Left cardiac atrium (tissue), 4 donors: ENCODE data around the gene LSM2. TPM values are rescaled to one million over a fixed set of nuclear protein-coding genes. Genes with fewer than 3 reads are reported as not detected.
"Not testable (repeated sequence)": the region's sequence is repeated elsewhere in the genome, so short reads cannot be mapped to it uniquely, and the experiment has no call there.

Experiments
- ATAC-seq, 2 donors: fragments of 200-7000 bp; cut with Tn5 transposase; one replicate each; pipeline ENCODE4 v1.9.1; 2020; ENCODE audit warnings: mild to moderate bottlenecking in 2 of 2, moderate library complexity in 2 of 2
- DNase-seq: peaks from one replicate; pipeline ENCODE4 v3.0.0-alpha.2; 2020
- intact Hi-C, 2 donors: fragments of 100-400 bp; cut with DNase I; formaldehyde crosslinking; loops; one replicate each; pipeline versions ENCODE4 v1.14.1 to v1.15.1; 2022 to 2023
- total RNA-seq, 2 donors: library from RNA; stranded (reverse); fragmentation: NEBNext Ultra II Directional; extraction: Animal tissue kit (Norgen Biotek cat#: 25700); gene quantifications; one replicate each; pipeline ENCODE4 v1.2.1, GENCODE V29; 2021
- donor health status: DM: no; HTN: yes; CAD: no.
- donor health status: DM: no; HTN: yes; CAD: no; lungs with severe emphysema.
- donor health status: DM: yes; HTN: yes; CAD: no.
- donor health status: Dilated cardiomyopathy.

Gene LSM2
- total RNA-seq, 2 donors from 2014 or later = 24.3 to 29.4 TPM

DNA sequence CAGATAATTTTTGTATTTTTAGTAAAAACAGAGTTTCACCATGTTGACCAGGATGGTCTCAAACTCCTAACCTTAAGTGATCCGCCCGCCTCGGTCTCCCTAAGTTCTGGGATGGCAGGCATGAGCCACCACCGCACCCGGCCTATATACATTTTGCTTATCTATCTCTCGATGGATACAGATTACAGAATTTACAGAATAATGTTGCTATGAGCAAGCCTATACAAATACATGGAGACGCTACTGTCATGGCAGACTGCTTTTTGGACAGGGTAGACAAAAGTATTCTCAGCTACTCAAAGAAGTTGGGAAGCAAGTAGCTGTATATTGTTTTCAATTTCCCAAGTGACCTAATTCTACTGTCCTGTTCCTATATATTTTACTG is 6.7 kb upstream of the LSM2 start:
- ATAC-seq = no peak
- DNase-seq = no peak
- intact Hi-C loops = no loop called here

- ATAC-seq = no peak
- intact Hi-C loops = no loop called here
- DNase-seq = no peak
Observed at GRCh38 chr6:31811645-31812044, 4.9 kb upstream of the LSM2 start.

DNA sequence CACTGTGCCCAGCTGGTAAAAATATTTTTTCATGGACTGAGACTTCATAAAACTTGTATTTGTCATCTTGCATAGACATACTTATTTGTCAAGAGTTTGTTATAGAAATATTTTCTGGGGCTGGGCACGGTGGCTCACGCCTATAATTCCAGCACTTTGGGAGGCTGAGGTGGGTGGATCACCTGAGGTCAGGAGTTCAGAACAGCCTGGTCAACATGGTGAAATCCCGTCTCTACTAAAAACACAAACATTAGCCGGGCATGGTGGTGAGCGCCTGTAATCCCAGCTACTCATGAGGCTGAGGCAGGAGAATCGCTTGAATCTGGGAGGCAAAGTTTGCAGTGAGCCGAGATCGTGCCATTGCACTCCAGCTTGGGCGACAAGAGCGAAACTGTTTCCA is 1.8 kb upstream of the LSM2 start:
- DNase-seq, ATAC-seq, intact Hi-C loops: not testable (repeated sequence)

- intact Hi-C loops = no loop called here
- no peak for DNase-seq
- peak; percentile 3 to 9 for ATAC-seq
Observed at GRCh38 chr6:31805939-31806469, 762 bp downstream of the LSM2 start.

DNA sequence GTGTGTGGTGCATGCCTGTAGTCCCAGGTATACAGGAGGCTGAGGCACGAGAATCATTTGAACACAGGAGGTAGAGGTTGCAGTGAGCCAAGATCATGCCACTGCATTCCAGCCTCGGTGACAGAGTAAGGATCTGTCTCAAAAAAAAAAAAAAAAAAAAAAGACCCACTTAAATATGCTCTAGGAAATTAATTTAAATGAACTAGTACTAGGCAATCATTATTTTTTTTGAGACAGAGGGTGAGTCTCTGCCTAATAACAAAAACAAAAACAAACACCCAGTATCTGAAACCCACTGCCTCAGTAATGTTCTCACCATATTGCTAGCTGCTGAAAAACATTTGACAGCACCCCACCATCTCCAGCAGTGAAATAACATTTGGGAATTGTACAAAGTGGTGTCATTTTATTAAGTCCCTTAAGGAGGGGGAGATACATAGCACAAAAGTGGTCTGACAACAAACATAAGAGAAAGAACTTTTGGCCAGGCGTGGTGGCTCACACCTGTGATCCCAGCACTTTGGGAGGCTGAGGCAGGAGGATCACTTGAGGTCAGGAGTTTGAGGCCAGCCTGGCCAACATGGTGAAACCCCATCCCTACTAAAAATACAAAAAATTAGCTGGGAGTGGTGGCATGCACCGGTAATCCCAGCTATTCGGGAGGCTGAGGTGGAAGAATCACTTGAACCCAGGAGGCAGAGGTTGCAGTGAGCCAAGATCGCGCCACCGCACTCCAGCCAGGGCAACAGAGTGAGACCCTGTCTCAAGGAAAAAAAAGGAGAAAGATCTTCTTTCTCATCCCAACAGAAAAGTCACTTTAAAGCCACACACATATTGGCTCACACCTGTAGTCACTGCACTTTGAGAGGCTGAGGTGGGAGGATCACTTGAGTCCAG is 5.5 kb downstream of the LSM2 start:
- ATAC-seq, DNase-seq, intact Hi-C loops: not testable (repeated sequence)

GRCh38 chr6:31799781-31800180 is 7.0 kb downstream of the LSM2 start:
- ATAC-seq (no peak), DNase-seq (no peak)
- intact Hi-C loops = loop anchor here in 1 of 2 donors (10.0 kb wide), 1 partner anchor 65 kb away; the partner anchor contains the start of gene CLIC1

- no peak for ATAC-seq
- intact Hi-C loops = loop anchor here in 1 of 2 donors (10.0 kb wide), 1 partner anchor 63 kb away; the partner anchor contains the start of gene CLIC1
- DNase-seq = no peak
Observed at GRCh38 chr6:31797588-31797987, 9.2 kb downstream of the LSM2 start.

GRCh38 chr6:31796993-31797385 is 9.8 kb downstream of the LSM2 start:
- no peak for ATAC-seq
- intact Hi-C loops = loop anchor here in 1 of 2 donors (10.0 kb wide), 1 partner anchor 62 kb away; the partner anchor contains the start of gene CLIC1
- no peak for DNase-seq

DNA sequence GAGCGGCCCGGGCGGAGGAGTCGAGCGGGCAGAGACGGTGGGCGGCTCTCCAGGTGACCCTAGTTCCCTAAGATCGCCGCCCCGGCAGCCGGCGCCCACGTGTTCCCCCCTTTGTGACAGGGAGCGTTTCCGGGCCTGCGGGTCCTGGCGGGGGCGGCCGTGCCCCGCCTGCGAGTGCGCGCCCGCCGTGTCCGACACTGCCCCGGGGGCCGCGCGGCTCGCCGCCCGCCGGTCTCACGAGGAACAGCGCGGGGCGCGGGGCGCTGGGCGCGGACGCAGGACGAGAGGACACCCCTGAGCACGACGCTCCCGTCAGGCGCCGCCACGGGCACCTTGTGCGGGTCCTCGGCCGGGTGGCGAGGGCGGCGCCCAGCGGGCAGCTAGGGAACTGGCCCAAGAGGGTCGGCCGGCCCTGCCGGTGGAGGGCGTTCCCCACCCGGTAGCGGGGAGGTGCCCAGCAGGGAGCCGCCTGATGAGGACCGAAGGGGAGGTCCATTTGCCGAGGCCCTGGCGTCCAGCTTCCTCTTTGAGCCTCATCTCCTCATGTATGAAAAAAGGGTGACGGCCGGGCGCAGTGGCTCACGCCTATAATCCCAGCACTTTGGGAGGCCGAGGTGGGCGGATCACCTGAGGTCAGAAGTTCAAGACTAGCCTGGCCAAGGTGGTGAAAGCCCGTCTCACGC is 11.0 kb downstream of the LSM2 start, which contains the start of gene VARS1:
VARS1 (minus strand) TSS at position 137 of the 683 bp plus-strand sequence. CDS start 535 bp downstream, outside the sequence.
- DNase-seq (peak; percentile 94), ATAC-seq (peak; percentile 95 to 96)
- intact Hi-C loops = loop anchor here in 1 of 2 donors (10.0 kb wide), 1 partner anchor 61 kb away; the partner anchor contains the start of gene CLIC1

GRCh38 chr6:31794866-31795615 is 11.7 kb downstream of the LSM2 start:
- intact Hi-C loops = loop anchor here in 1 of 2 donors (10.0 kb wide), 1 partner anchor 60 kb away; the partner anchor contains the start of gene CLIC1
- ATAC-seq (peak; percentile 20 to 44), DNase-seq (no peak)

DNA sequence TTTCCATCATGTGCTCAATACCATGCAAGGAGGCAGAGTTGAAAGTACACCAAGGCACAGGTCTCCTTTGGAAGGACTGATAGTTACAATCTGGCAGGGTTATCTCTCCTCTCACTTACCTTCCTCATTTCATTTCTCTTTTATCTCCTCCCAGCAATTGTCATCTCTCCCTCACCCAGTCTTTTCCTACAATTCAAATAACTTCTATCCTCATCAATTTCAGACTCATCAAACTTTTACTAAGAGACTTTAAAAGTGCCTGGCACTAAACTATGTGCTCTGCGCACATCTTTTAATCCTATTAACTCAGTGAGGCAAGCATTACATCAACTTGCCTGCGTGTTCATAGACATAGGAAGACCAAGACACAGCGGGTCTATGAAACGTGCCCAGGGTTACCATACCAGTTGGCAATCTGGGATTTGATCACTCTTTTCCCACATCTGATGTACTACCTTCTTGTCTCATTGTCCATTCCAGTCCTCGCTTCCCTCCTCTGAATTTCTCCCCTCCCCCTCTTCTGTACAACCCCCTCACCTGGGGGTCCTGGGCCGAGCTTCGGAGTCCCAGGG is 12.4 kb downstream of the LSM2 start:
- DNase-seq (no peak), ATAC-seq (no peak)
- intact Hi-C loops = loop anchor here in 1 of 2 donors (10.0 kb wide), 1 partner anchor 60 kb away; the partner anchor contains the start of gene CLIC1

GRCh38 chr6:31793927-31794245 is 12.9 kb downstream of the LSM2 start:
- intact Hi-C loops = loop anchor here in 1 of 2 donors (10.0 kb wide), 1 partner anchor 59 kb away; the partner anchor contains the start of gene CLIC1
- not testable (repeated sequence) for ATAC-seq, DNase-seq

- intact Hi-C loops = loop anchor here in 1 of 2 donors (10.0 kb wide), 1 partner anchor 58 kb away; the partner anchor contains the start of gene CLIC1
- ATAC-seq = no peak
- DNase-seq = no peak
Observed at GRCh38 chr6:31792761-31793171, 14.0 kb downstream of the LSM2 start.

- ATAC-seq (no peak), DNase-seq (no peak)
- intact Hi-C loops = loop anchor here in 1 of 2 donors (10.0 kb wide), 1 partner anchor 57 kb away; the partner anchor contains the start of gene CLIC1
Observed at GRCh38 chr6:31792090-31792374, 14.7 kb downstream of the LSM2 start.

DNA sequence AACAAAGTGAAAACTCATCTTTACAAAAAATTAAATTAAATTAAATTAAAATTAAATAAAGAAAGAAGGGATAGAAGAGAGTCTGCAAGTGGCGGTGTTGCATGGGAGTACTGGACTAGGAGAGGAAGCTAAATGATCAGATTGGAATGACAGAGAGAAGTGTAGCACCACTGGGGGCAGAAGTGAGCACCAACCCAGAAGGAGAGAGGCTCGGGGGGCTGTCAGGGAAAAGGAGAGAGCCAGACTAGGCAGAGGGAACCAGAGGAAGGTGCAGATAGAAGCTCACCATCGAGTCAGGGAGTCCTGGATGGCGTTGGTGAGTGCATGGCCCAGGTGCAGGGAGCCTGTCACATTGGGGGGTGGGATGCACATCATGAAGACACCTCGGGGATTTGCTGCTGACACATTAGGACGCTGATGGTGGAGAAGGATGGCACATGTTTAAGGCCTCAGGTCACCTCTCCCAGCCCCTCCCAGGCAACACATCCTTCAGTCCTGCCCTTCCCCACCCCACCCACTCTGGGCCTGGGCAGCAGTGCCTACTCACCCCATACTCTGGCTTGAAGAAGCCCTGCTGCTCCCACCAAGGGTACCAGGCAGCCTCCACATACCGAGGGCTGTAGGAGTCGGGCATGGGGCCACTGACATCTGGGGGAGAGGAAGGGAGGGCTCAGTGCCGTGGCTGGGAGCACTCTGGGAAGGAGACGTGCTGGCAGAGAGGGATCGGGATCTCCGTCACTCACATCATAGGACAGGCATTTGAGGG is 15.3 kb downstream of the LSM2 start:
- ATAC-seq (no peak), DNase-seq (no peak)
- intact Hi-C loops = loop anchor here in 1 of 2 donors (10.0 kb wide), 1 partner anchor 57 kb away; the partner anchor contains the start of gene CLIC1

- intact Hi-C loops = no loop called here
- ATAC-seq (no peak), DNase-seq (no peak)
Observed at GRCh38 chr6:31785475-31785874, 21.3 kb downstream of the LSM2 start.

- no peak for ATAC-seq
- DNase-seq = no peak
- intact Hi-C loops = no loop called here
Observed at GRCh38 chr6:31784098-31784925, 22.5 kb downstream of the LSM2 start.
